Activated T-helper 1 cell treated with anti-CD3 and anti-CD28 coated beads, Interleukin-2, amount 50 U/mL, for 16 hours (primary cell): ENCODE results near the gene HCN2.

ENCODE experiments used
- DNase-seq, 2 donors: peaks; one replicate each; pipeline ENCODE4 v3.0.0-alpha.2; 2020; ENCODE audit warnings: low read depth in 1 of 2, low spot score in 1 of 2

The HCN2 gene

DNA sequence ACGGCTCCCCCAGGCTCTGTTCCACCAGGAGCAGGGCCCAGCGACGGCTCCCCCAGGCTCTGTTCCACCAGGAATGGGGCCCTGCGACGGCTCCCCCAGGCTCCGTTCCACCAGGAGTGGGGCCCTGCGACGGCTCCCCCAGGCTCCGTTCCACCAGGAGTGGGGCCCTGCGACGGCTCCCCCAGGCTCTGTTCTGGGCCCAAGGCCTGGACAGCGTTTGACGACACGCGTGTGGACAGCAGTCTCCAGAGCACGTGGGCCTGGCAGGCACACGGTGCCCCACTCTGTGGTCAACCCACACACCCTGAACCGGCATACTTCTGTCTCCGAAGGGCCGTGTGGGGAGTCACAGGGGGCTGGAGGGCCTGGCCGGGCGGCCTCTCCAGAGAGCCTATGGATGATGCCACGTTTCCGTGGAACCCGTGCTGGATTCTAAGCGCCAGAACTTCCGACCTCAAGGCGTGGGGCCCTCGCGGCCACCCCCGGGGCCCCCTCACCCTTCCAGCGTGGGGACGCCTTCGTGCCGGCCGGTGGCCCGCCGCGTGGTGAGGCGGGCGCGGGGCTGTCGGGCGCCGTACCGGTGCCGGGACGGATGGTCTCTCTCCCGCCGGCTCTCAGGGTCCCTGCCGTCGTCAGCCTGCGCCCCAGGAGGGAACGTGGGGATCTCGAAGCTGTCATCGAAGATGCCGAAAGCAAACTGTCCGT is 61.6 kb downstream of the HCN2 start:
- no peak for DNase-seq

DNA sequence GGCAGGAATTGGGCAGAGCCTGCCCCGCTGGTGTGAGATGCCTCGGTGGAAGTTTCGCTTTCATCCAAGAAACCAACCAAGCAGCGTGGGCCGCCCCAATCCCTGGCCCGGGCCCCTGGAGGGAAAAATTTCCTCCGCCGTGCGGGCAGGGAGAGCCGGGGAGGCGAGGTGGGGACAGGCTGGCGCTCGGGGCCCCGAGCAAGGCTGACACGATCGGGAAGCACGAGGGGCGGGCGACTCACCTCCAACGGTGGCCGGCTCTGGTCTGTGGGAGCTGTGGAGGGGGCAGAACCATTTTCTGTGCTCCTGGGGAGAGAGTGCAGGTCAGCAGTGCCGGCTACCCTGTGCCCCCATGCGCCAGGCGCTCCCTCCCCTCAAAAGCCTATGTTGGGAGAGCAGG is 62.3 kb downstream of the HCN2 start:
- no peak for DNase-seq

DNA sequence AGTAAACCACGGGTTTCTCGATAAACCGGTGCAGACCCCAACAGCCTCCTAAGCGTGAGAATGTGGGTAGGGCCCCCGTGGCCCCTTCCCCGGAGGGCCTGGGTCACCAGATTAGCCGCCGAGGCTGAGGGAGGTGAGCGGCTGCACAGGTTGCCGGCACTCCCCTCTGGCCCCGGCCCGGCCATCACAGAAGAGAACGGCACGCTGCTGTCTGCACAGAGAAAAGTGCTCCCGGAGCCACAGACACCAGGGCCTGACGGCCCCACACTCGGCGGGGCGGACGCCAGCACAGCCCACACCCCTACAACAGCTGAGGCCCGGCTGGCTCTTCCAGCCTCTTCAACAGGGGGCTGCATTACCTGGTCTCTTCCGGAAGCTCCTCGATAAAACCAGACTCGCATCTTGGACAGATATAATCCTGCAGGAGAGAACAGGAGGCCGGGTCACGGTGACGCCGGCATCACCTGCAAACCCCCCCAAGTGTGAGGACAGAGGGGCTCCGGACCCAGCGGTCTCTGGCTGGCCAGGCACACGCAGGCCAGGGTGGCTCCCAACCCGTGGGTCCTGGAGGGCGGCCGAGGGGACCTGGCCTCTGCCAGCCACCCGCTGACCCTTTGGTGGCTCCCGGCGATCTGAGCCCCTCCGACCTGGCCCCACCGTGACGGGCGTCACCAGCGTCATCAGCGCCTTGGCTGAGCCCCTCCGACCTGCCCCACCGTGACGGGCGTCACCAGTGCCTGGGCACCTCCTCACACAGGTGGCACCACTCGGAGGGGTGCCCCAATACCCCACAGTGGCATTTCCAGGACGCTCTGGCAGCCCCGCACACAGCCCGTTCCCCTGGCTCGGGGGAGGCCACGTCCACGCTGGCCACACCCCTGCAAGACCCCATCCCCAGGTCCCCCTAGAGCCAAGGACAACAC is 63.0 kb downstream of the HCN2 start:
- DNase-seq, result no peak

DNA sequence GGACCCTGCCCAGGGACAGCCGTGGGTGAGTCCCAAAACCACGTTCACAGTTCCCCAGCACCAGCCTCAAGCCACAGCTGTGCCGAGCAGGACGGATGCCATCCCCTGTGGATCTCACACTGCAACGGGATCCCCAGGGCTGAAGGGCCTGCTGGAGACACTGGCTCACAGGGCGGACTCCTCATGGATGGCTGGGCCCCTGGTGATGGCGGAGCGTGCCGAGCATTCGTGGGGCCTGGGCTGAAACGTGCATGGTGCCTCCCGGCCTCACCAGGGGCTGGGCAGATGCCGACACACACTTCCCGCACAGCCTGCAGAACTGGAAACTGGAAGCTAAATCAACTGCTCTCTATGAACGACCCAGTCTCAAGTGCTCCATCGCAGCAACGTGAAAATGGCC is 63.7 kb downstream of the HCN2 start:
- no peak for DNase-seq

DNA sequence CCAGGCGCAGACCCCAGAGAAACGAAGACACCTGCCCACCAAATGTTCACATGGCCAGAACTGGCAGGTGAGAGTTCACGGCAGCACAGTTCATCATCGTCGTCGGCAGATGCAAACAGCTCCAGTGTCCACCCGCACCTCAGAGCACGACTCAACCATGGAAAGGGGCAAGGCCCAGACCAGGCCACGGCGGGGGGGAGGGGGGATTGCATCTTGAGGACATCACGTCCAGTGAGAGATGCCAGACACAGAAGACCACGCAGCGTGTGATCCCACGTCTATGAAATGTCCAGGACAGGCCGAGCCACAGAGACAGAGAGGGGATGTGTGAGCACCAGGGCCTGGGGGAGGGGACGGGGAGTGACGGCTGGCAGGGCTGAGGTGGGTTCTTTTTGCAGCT is 66.0 kb downstream of the HCN2 start:
- no peak for DNase-seq

DNA sequence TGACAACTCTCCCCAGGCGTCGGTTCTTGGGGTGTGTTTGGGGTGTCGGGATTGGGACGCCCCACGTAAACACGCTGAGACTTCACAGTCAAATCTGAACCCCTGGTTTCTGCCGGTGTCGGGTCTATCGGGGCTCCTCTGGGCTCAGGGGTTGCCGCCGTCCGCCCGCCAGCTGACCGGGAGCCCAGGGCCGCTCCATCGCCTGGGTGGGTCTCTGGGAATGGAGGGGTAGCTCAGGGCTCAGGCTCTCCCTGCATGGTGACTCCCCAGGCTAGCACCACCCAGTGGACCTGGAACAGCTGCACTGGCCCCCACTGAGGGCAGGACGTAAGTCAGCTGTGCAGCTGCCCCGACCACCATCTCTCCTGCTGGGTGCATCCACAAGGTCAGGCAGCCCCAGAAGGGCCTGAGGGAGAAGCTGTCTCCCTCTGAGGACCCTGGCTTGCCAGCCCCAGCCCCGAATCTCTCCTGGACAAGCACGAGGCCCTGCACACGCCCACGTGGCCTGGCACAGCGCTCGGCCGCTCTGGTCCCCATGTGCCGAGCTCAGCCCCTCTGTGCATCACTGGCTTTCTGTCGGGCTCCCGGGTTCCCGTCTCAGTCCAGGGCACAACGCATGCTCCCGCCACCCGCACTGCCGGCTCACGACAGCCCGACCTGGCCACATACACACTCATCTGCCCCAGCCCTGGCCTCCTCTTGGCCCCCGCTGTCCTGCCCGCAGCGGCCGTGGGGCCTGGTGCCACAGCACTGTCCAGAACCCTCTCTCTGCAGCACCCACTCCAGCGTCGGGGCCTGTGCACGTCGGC is 67.3 kb downstream of the HCN2 start:
- no peak for DNase-seq

DNA sequence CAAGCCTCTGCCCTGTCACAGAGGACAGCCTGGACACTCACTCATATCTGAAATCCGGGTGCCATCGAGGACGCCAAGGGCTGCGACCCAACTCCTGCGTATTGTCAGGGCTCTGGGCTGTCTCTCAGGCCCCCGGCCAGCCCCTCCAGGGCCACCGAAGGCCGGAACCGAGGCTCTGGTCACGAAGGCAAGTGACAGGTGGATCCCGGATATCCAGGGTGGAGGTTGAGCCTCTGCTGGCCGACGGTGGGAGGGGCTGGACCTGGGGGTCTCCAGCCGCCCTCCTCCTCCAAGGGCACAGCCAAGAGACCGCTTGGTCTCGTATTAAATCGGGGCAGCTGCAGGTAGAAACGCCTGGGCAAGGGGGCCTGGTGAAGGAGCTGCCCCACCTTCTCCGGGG is 67.9 kb downstream of the HCN2 start:
- no peak for DNase-seq

DNA sequence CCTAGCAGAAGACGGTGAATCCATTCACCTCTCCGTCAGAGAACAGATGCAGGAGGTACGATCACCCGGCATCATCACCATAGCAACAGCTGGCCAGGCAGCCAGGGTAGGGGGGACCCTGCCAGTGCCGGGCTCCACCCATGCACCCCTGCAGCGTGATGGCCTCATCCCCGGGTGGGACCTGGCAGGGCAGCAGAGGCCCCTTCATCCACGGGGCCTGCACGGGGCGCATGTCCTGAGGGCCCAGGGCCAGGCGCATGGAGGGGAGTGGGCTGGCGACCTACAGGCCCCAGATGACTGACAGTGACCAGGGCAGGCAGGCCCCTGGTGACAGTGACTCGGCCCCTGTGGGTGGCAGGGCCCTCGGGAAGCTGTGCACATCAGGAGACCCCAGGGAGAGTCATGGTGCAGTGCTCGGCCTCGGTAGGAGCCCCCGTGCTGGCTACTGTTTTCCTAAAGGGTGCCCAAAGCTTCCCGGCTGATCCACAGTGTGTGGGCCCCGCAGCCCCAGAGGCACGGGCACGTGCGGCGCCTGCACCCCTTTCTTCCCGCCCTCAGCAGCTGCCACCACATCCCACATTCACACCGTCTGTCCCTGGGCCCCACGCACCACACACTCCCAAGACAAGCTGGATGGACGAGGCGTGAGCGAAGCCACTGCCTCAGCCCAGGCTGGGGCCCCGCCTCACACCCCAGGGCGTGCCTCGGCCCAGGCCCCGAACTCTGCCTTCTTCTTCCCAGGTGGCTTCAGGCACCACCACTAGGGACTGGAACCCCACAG is 68.6 kb downstream of the HCN2 start:
- no peak for DNase-seq

DNA sequence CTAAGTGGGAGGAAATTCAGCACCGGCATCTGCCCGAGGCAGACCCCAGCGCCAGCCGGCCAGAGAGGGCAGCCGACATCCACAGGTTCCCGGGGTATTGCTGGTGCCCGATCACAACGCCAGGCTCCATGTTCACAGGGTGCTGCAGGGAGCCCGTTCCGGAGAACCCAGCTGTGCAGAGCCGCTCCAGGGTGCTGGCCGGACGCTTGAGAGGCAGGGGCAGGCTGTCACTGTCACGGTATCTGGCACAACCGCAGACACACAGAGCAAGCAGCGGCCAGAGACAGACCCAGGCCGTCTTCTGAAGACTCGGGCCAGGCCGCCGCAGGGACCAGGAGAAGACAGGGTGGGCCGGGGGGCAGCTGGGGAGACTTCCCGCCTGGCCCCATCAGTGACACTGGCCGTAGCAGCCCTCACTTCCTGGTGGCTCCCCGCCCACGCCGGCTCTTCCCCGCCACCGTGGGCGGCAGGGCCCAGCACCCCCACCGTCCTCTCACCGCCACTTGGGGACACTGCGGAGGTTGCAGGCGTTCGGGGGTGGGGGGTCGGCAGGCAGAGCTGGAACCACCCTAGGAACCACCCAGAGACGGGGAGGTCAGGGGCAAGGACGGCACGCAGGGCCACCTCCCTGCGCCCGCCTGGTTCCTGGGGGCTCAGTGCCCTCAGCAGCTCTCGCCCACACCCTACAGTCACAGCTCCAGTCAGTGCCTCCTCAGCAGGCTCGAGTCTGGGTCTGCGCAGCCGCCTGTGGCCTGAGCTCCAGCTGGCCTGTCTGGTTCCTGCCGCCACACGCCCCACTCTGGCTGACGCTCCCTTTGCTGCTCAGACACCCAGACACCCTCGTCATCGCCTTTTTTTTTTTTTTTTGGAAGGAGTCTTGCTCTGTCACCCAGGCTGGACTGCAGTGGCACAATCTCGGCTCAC is 69.5 kb downstream of the HCN2 start:
- no peak for DNase-seq

DNA sequence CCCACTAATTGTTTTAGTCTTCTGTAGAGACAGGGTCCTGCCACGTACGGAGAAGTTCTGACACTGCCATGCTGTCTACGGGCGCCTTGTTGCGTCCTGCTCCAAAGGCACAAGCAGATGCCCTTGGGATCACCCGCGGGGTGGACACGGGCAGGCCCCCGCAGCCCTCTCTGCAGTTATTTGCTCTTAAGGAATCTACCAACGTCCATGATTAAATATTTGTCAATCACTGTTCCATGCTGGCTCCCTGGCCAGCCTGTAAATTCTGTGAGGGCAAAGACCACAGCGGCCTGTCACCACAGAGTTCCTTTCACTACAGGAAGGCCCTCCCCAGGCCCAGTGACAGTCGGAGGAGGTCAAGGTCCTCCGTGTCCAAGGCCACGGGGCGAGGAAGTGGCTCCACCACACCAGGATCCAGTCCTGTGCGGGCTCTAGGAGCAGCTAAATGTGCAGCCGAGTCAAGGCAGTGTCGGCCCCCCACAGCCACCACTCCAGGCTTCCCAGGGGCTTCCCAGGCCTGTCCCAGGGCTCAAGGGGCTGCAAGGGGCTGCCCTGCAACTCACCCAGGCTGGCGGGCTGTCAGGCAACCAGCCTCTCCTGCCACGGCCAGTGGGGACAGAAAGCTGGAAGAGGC is 71.2 kb downstream of the HCN2 start:
- no peak for DNase-seq

DNA sequence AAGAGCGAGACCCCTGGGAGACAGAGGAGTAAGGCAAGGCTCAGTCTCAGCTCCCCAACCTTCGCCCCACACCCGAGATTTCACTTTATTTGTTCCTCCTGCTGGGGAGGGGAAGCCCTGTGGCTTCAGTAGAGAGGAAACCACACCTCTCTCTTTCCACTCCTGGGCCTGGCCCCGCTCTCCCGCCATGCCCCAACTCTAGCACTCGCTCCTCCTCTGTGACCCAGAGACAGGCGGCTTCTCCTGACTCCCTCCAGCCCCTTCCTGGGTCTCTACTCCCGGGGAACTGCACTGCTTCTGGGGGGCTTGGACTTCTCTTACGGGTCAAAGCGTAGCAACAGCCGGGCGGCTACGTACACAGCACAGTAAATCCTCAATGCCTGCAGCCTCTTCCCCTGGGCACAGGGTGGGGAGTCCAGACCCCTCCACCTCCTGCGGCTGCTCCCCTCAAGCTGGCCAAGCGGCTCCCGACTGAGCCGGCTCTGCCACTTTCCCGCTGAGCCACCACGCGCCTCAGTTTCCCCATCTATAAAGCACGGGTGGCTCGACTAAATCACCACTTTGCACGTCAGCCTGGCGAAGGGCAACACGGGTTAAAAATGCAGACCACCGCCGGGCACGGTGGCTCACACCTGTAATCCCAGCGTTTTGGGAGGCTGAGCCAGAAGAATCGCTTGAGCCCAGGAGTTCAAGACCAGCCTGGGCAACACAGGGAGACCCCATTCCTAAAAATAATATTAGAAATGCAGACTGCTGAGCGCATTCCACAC is 71.9 kb downstream of the HCN2 start:
- peak; percentile 39 to 40 for DNase-seq

DNA sequence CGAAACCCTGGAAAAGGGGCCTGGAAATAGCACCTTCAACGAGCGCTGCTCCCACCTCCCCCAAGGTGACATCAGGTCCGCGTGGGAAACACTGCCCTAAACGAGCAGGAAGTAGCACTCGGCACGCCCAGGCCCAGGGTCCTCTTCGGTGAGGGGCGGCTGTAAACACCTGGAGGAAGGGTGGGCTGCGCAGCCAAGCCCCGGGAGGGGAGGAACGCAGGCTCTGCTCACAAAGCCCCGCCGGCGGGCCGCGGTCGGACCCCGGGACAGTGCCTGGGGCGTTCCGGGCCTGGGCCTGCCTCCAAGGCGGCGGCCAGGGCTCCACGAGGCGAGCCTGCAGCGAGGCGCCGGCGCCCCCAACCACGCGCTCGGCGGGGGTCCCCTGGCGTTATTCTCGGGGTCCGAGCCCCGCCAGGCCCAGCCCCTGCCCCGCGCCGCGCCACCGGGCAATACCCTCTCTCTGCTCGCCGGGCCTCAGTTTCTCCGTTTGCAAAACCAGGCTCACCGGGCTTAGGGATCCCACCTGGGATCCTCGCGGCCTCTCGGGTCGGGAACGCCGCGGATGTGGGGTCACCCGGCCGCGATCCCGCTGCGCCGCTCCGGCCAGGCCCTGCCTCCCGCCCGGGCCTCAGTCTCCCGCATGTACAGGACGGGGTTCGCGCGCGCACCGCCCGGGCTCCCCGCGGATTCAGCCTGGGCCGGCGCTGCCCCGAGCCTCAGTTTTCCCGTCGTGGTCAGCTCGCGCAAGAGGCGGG is 72.7 kb downstream of the HCN2 start:
- peak; percentile 46 to 55 for DNase-seq

DNA sequence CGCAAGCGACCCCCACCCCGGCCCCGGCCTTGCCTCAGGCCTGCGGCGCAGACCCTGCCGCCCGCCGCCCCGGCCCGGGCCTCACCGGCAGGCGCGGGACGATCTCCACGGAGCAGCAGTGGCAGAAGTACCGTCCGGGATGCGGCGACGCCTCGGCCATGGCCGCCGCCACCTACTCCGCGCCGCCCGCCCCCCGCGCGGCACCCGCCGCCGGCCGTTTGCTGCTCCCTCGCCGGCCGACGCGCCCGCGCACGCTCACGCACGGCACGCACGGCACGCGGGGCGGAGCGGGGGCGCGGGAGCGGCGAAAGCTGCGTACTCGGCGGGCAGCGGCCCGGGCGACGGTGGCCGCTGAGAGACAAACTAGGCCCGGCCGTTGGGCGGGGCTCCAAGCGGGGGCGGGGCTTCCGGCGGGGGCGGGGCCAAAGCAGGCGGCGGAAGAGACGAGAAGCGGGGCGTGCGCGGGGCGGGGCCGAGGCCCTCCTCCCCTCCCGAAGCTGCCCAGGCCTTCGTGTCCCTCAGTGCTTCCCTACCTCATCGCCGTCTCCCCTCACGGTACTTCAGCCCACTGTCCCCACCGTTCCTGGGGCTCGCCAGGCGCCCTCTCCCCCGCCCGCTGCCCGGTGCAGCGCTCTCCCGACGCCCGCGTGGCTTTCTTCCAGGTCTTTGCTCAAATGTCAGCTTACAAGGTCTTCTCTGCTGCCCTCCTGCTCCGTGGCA is 73.4 kb downstream of the HCN2 start, which contains the start of gene RNF126:
Gene RNF126 (minus strand): TSS at position 253 of the 720 bp plus-strand sequence. CDS start 93 bp downstream, at position 160.
- peak; percentile 92 to 97 for DNase-seq

DNA sequence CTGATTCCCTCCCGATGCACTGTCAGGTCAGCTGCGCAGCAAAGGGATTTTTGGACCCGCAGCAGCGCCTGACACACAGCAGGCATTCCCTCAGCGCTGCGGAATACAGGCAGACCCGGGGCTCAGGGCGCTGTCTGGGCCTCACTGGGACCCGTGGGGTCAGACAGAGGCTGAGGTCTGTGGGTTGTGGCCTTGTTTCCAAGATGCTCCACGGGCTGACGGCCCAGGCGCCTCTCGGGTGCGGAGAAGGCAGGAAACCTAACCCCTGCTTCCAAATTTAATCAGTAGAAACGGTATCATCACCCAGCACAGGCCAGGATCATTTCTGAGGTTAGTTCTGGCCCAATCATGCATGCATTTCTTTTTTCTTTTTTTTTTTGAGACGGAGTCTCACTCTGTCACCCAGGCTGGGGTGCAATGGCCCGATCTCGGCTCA is 74.0 kb downstream of the HCN2 start:
- no peak for DNase-seq

DNA sequence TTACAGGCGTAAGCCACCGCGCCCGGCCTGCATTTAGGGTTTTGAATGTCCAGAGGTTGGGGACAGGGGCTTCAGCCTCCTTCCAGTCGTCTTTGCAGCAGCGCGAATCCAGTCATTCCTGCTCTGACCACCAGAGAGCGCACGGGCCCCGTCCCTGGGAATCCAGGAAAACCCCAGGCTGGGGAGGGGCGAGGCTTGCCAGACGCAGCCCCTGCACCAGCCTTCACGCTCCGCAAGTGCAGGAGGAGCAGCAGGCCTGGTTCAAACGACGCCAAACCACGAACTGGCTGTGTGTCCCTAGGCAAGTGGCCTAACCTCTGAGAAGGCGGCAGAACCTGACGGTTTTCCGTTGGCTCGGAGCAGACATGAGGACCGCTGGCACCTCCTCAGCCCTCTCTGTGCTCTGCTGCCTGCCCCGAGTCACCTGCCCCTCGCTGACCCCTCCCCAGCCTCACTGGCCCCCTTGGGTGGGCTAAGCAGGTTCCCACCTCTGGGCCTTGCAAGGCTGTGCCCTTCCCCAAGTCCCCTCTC is 75.3 kb downstream of the HCN2 start:
- DNase-seq, result peak; percentile 60 to 70
